HepG2 (cell line): Measurements from ENCODE around the gene SERPINE2. TPM values are rescaled to one million over a fixed set of nuclear protein-coding genes. Genes with fewer than 3 reads are reported as not detected.

Experiments
- BATF2 ChIP-seq: sonication (generic); formaldehyde crosslinking; IDR thresholded peaks from 2 replicates; pipeline ENCODE4 v1.8.0; 2022; ENCODE audit warnings: mild to moderate bottlenecking, missing genetic modification reagents, moderate library complexity
- DNMT3B ChIP-seq: conservative IDR thresholded peaks from 2 replicates; pipeline ENCODE4 v1.6.1; 2016; ENCODE audit warnings: missing biosample characterization, control low read depth
- FOXA3 ChIP-seq: IDR thresholded peaks from 2 replicates; pipeline ENCODE4 v1.6.1; 2016; ENCODE audit warnings: missing genetic modification reagents, missing compliant biosample characterization
- GLI4 ChIP-seq: sonication (generic); formaldehyde crosslinking; IDR thresholded peaks from 2 replicates; pipeline ENCODE4 v1.5.1; 2020; ENCODE audit warnings: missing genetic modification reagents, mild to moderate bottlenecking, moderate library complexity, borderline replicate concordance
- GMEB2 ChIP-seq: IDR thresholded peaks from 2 replicates; pipeline ENCODE4 v1.6.1; 2016; ENCODE audit warnings: missing biosample characterization, missing genetic modification reagents, low read depth
- KAT8 ChIP-seq: IDR thresholded peaks from 2 replicates; pipeline ENCODE4 v1.6.1; 2016; ENCODE audit warnings: missing genetic modification reagents, missing compliant biosample characterization
- KDM3A ChIP-seq: IDR thresholded peaks from 2 replicates; pipeline ENCODE4 v1.6.1; 2018; ENCODE audit warnings: low read depth, missing compliant biosample characterization
- MED1 ChIP-seq: sonication (generic); formaldehyde crosslinking; IDR thresholded peaks from 2 replicates; pipeline ENCODE4 v1.4.0; 2020; ENCODE audit warnings: missing genetic modification reagents
- MIER3 ChIP-seq: IDR thresholded peaks from 2 replicates; pipeline ENCODE4 v1.6.1; 2016; ENCODE audit warnings: missing compliant biosample characterization, borderline replicate concordance
- PCBP2 ChIP-seq: fragments of 200-400 bp; formaldehyde crosslinking; optimal IDR thresholded peaks from 2 replicates; pipeline ENCODE3; 2018; ENCODE audit warnings: low read length, low read depth; ENCODE audit not compliant: poor library complexity, severe bottlenecking
- PHF5A ChIP-seq: IDR thresholded peaks from one replicate; pipeline ENCODE4 v1.6.1; 2018; ENCODE audit warnings: low read depth, missing genetic modification reagents; ENCODE audit not compliant: unreplicated experiment
- RFXANK ChIP-seq: IDR thresholded peaks from 2 replicates; pipeline ENCODE4 v1.6.1; 2016
- SNAPC4 ChIP-seq: sonication (generic); formaldehyde crosslinking; IDR thresholded peaks from 2 replicates; pipeline ENCODE4 v1.4.0; 2020; ENCODE audit warnings: mild to moderate bottlenecking, missing genetic modification reagents
- THAP9 ChIP-seq: sonication (generic); formaldehyde crosslinking; IDR thresholded peaks from 2 replicates; pipeline ENCODE4; 2020; ENCODE audit warnings: missing genetic modification reagents, mild to moderate bottlenecking, borderline replicate concordance
- TSC22D2 ChIP-seq: sonication (generic); formaldehyde crosslinking; IDR thresholded peaks from 2 replicates; pipeline ENCODE4 v1.5.1; 2020; ENCODE audit warnings: missing genetic modification reagents, mild to moderate bottlenecking, borderline replicate concordance
- YEATS4 ChIP-seq: sonication (generic); formaldehyde crosslinking; IDR thresholded peaks from 2 replicates; pipeline ENCODE4 v1.4.0; 2020; ENCODE audit warnings: missing genetic modification reagents, borderline replicate concordance
- ZFX ChIP-seq: sonication (generic); formaldehyde crosslinking; IDR thresholded peaks from 2 replicates; pipeline ENCODE4 v1.4.0; 2020; ENCODE audit warnings: mild to moderate bottlenecking, low read depth, missing genetic modification reagents, moderate library complexity
- ZNF616 ChIP-seq: sonication (generic); formaldehyde crosslinking; IDR thresholded peaks from 2 replicates; pipeline ENCODE4 v1.5.0; 2020; ENCODE audit warnings: low read depth, mild to moderate bottlenecking, missing genetic modification reagents
- polyA plus RNA-seq, 8 experiments: library from polyadenylated mRNA; depleted of rRNA in 3 of 8; stranded (reverse) in 7 of 8; unstranded in 1 of 8; fragments of >200 nt; fragmentation: Illumina TruSeq in 4 of 8; extraction: Trizol in 4 of 8; gene quantifications; 2 replicates each; pipeline versions ENCODE4 v1.2.1 to v1.2.3, GENCODE V29; 2011 to 2016; ENCODE audit warnings: low read depth in 4 of 8, missing spikeins in 1 of 8, mixed read lengths in 1 of 8; ENCODE audit not compliant: insufficient read depth in 1 of 8
- total RNA-seq, 5 experiments: library from RNA; depleted of rRNA; stranded (reverse); fragments of >200 nt; fragmentation: Illumina TruSeq; extraction: Trizol; gene quantifications; 2 replicates each; pipeline ENCODE4 v1.2.3, GENCODE V29; 2016; ENCODE audit warnings: low read depth in 1 of 5

SERPINE2 gene
- total and polyA plus RNA-seq, 2 of the 13 experiments (the other 11 are each of a cell fraction or from before 2014, with no cell fraction given): 7.9 to 18.1 TPM

GRCh38 chr2:223930103-223930976 is 108.7 kb downstream of the SERPINE2 start (continued):
- no peak for TF ChIP-seq BATF2 (CRISPR knock-in tag)
- peak; percentile 95 for TF ChIP-seq ZFX
- TF ChIP-seq MIER3 (CRISPR knock-in tag): peak; percentile 32; the same call in 1 of the 2 replicates
- TF ChIP-seq THAP9 (CRISPR knock-in tag): peak; percentile 88
- peak; percentile 45; the same call in 1 of the 2 replicates for TF ChIP-seq ZNF616 (CRISPR knock-in tag)
- TF ChIP-seq MED1: peak; percentile 84
- TF ChIP-seq KAT8: peak; percentile 86
- peak; percentile 65; the same call in 1 of the 2 replicates for TF ChIP-seq YEATS4 (CRISPR knock-in tag)
- peak; percentile 23; the same call in 1 of the 2 replicates for TF ChIP-seq RFXANK
- 0 out of 2 replicates have a peak, but pooled peaks have one; percentile 27 for TF ChIP-seq KDM3A (CRISPR knock-in tag)
- peak; percentile 91; the same call in 1 of the 2 replicates for TF ChIP-seq DNMT3B (CRISPR knock-in tag)
- TF ChIP-seq PHF5A (CRISPR knock-in tag): peak; percentile 84
- TF ChIP-seq GLI4 (CRISPR knock-in tag): peak; percentile 27; the same call in 1 of the 2 replicates
- TF ChIP-seq GMEB2 (CRISPR knock-in tag): no peak
- TF ChIP-seq FOXA3: peak; percentile 71
- TF ChIP-seq TSC22D2 (CRISPR knock-in tag): 0 out of 2 replicates have a peak, but pooled peaks have one; percentile 9
- TF ChIP-seq PCBP2: no peak
- 0 out of 2 replicates have a peak, but pooled peaks have one; percentile 59 for TF ChIP-seq SNAPC4 (CRISPR knock-in tag)
